Activated naive CD8-positive, alpha-beta T cell treated with anti-CD3 and anti-CD28 coated beads, Interleukin-2, amount 10 ng/mL, durations not matched to agents 7 days and 5 days (primary cell): ENCODE results near the gene AFF1. TPM values are rescaled to one million over a fixed set of nuclear protein-coding genes. Genes with fewer than 3 reads are reported as not detected.
"Not testable (repeated sequence)": the region's sequence is repeated elsewhere in the genome, so short reads cannot be mapped to it uniquely, and the experiment has no call there.

Source experiments
- ATAC-seq: fragments of 150-1000 bp; cut with Tn5 transposase; one replicate; pipeline ENCODE4 v1.10.0; 2021; ENCODE audit warnings: low read depth, moderate library complexity
- POLR2A ChIA-PET: fragments of 350-600 bp; sonication (Branson Sonifier 250); formaldehyde crosslinking; loops from one replicate; lab custom pipeline; 2021; ENCODE audit warnings: antibody characterized with exemption; lab: Charles Lee
- DNase-seq: peaks from one replicate; pipeline ENCODE4 v3.0.0; 2021
- H3K27ac Mint-ChIP-seq: one replicate; pipeline ENCODE4 v1.8.0; 2022; ENCODE audit warnings: mild to moderate bottlenecking, mixed read lengths
- H3K27me3 Mint-ChIP-seq: one replicate; pipeline ENCODE4 v1.8.0; 2022; ENCODE audit warnings: mild to moderate bottlenecking, moderate library complexity, mixed read lengths
- H3K36me3 Mint-ChIP-seq: one replicate; pipeline ENCODE4 v1.8.0; 2021; ENCODE audit warnings: mild to moderate bottlenecking, mixed read lengths
- H3K4me1 Mint-ChIP-seq: one replicate; pipeline ENCODE4 v1.8.0; 2021; ENCODE audit warnings: mixed read lengths
- H3K4me3 Mint-ChIP-seq: one replicate; pipeline ENCODE4 v1.8.0; 2022; ENCODE audit warnings: mild to moderate bottlenecking, moderate library complexity, mixed read lengths
- H3K9me3 Mint-ChIP-seq: one replicate; pipeline ENCODE4 v1.8.0; 2021; ENCODE audit warnings: mixed read lengths
- total RNA-seq, 2 experiments: library from RNA; stranded (reverse); gene quantifications; one replicate each; pipeline ENCODE4 v1.2.3, GENCODE V29; 2021

Gene AFF1
- total RNA-seq, 2 experiments from 2014 or later, result 57.1 to 62.5 TPM

DNA sequence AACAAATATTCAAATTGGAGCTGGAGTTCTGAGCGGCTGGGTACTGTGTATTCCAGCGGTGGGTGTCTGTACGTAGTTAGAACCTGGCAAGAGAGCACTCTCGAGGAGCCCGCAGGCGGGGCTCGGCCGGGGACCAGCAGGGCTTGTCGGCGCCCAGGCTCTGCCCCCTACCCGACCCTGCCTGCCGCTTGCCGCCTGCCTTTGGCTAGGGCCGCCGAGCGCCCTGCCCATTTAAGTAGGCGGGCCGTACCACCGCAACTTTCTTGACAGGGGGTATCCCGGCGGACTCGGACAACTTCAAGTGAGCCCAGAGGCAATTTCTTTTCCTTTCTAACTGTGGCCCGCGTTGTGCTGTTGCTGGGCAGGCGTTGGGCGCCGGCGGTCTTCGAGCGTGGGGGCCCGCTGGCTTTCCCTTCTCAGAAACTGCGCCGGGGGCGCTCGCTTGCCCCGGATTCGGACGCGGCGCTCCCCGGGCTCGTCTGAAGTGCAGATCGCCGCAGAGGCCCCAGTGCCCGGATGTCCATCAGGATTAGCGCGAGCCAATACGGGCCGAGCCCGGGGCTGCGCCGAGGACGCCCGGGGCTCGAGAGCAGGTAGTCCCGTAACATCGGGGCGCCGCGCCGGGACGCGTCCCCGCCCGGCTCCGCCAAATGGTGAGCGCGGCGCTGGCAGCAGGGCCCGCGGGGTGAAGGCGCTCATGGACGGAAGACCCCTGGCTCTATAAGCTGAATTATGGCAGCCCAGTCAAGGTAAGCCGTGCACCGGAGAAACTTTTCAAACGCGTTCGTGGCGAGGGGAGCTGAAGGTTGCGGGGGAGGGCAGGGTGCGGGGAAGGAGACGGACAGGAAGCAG, 72.1 kb downstream of the AFF1 start:
- peak overlapping the region; percentile 98 for H3K27ac Mint-ChIP-seq
- H3K4me1 Mint-ChIP-seq, result peaks cover 30% of the 10 kb centered on the region
- H3K4me3 Mint-ChIP-seq, result peak overlapping the region; percentile 97
- POLR2A ChIA-PET, result interaction anchor here (0.7 to 3.6 kb wide), 21 partner anchors 8 to 1277 kb away, joined by 3 to 111 read pairs (median 5); partner anchors contain the start of genes AFF1, HSD17B11, KLHL8 and PPM1K
- H3K9me3 Mint-ChIP-seq, result no peaks in the 10 kb centered on the region
- H3K27me3 Mint-ChIP-seq, result no peaks in the 10 kb centered on the region
- peak; percentile 93 for DNase-seq
- H3K36me3 Mint-ChIP-seq, result peaks cover 6% of the 10 kb centered on the region
- peak; percentile 87 for ATAC-seq

DNA sequence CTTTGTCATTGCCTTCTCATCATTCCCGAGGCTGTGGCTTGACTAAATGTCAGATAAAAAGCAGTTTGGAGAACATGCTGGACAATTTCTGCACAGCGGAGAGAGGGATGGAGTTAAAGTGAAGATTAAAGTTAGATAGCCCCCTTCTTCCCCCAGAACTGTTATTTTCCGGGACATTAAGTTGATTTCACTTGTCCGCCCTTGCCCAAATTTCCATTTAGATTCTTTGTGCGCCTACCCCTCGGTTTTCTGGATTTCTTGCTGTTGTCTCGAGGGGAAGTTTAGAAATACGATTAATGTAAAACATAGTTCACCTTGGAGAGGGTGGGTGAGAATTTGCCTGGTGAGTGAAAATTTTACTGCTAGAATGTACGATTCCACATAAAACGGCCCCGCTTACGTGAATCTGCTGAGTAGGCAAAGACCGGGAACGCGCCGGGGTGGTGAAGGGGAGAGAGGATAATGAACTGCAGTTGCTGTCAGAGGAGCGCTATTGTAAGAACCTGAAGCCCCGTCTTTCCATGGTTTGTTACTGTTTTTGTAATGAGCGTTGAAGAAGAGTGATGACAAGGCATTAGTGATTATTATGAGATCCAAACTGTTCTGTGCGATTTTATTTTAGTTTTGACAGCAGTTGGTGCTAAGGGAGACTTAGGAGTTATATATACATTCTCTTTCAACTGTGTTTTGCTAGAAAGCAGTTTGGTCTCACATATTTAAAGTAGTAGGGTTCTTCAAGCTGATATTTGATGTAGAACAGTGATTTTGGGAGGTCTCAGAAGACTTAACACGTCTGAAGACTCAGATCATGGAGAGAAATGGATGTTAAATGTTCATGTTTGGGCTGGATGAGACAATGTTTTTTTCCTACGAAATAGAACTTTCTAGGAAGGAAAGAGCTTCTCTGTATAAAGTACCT, 73.0 kb downstream of the AFF1 start:
- POLR2A ChIA-PET, result interaction anchor here (1.5 to 3.6 kb wide), 10 partner anchors 28 to 212 kb away, joined by 4 to 111 read pairs (median 7); partner anchors contain the start of genes AFF1 and KLHL8
- ATAC-seq (no peak), DNase-seq (peak; percentile 39)
- peak overlapping the region; percentile 97 for H3K4me3 Mint-ChIP-seq
- H3K4me1 Mint-ChIP-seq, result peaks cover 37% of the 10 kb centered on the region
- peaks cover 6% of the 10 kb centered on the region for H3K36me3 Mint-ChIP-seq
- peak overlapping the region; percentile 98 for H3K27ac Mint-ChIP-seq
- H3K9me3 Mint-ChIP-seq, result no peaks in the 10 kb centered on the region
- no peaks in the 10 kb centered on the region for H3K27me3 Mint-ChIP-seq

DNA sequence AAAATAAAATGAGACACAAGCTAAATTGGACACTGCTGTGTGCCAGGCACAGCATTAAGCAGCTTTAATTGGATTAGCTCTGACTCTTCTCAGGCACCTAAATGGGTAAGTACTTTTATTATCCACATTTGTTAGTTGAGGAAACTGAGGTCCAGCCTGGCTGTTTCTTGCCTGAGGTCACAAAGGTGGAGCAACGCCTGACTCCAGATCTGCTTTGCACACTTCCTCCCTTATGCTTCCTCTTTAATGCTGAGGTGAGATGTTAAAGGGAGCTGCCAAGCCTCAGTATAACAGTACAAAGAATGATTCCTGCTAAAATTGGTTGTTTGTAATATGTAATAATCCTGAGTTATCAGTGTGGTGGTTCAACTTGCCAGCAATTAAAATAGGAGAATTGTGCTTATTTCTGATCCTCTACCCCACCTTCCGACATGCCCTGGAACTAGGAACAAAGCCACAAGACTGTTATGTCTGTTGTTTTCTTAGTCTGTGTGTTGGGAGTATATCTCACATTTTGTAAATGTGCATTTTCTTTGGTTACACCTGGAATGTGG, 74.4 kb downstream of the AFF1 start:
- peaks cover 2% of the 10 kb centered on the region for H3K36me3 Mint-ChIP-seq
- peak overlapping the region; percentile 77 for H3K4me3 Mint-ChIP-seq
- peaks cover 45% of the 10 kb centered on the region for H3K4me1 Mint-ChIP-seq
- H3K27me3 Mint-ChIP-seq, result no peaks in the 10 kb centered on the region
- ATAC-seq (no peak), DNase-seq (no peak)
- H3K27ac Mint-ChIP-seq, result peak overlapping the region; percentile 70
- no peaks in the 10 kb centered on the region for H3K9me3 Mint-ChIP-seq
- POLR2A ChIA-PET, result interaction anchor here (1.8 to 2.0 kb wide), 2 partner anchors 73 to 74 kb away, joined by 7 to 9 read pairs; partner anchors contain the start of gene AFF1

DNA sequence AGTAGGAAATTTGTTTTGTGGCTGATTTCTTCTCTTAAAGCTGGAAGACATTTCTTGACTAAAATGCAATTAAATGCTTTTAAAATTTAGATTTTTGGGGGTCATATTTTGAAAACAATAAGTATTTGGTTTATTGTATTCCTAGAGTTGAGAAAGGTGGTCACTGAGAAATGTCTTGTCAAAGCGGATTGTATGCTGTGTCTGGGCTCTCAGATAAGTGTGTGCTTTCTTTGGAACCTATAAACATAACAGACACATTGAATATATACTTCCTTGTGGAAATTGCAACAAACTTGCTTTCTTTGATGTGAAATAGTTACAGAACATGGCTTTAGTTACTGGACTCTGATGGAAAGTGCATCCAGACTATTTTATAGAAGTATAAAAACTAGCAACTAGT, 75.4 kb downstream of the AFF1 start:
- Mint-ChIP-seq H3K4me3 (no peak overlapping the region), H3K36me3 (peaks cover 2% of the 10 kb centered on the region), H3K27me3 (no peaks in the 10 kb centered on the region), H3K27ac (no peak overlapping the region), H3K4me1 (peaks cover 49% of the 10 kb centered on the region), H3K9me3 (no peaks in the 10 kb centered on the region)
- no peak for ATAC-seq
- POLR2A ChIA-PET, result no interaction called here
- no peak for DNase-seq

DNA sequence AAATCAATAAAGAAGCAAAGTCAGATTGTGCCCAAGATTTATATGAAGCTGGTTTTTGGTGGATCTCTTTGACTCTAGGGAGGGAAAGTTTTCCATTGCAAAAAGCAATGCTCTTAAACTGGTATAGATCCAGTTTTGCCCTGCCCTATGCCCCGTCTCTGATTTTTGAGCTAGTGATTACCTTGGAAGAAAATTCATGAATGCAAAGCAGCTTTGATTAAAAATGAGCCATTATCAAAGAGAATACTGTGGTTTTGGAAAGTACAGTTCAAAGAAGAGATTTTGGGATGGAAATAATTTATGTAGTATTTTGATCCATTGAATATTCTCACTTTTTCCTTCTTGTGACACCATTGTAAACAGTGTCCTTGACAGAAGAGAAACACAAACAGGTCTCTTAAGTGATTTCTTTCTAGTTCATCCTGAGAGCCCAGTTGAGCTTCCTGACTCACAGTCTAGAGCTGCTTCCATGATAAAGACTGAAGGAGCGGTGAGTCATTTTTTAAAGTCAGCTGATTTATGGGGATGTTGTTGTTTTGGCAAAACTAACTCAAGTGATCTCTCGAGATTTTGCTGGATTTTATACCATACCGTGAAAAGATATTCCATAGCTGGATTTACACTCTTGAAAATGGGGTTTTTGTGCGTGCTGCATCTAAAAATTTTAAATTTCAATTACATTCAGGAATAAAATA, 76.7 kb downstream of the AFF1 start:
- POLR2A ChIA-PET, result interaction anchor here (0.6 to 1.2 kb wide), 4 partner anchors 77 to 572 kb away, joined by 3 to 5 read pairs (median 4); partner anchors contain the start of gene AFF1
- Mint-ChIP-seq H3K4me1 (peaks cover 51% of the 10 kb centered on the region), H3K9me3 (no peaks in the 10 kb centered on the region), H3K4me3 (no peak overlapping the region), H3K27ac (no peak overlapping the region), H3K27me3 (no peaks in the 10 kb centered on the region), H3K36me3 (peaks cover 2% of the 10 kb centered on the region)
- ATAC-seq (no peak), DNase-seq (no peak)

DNA sequence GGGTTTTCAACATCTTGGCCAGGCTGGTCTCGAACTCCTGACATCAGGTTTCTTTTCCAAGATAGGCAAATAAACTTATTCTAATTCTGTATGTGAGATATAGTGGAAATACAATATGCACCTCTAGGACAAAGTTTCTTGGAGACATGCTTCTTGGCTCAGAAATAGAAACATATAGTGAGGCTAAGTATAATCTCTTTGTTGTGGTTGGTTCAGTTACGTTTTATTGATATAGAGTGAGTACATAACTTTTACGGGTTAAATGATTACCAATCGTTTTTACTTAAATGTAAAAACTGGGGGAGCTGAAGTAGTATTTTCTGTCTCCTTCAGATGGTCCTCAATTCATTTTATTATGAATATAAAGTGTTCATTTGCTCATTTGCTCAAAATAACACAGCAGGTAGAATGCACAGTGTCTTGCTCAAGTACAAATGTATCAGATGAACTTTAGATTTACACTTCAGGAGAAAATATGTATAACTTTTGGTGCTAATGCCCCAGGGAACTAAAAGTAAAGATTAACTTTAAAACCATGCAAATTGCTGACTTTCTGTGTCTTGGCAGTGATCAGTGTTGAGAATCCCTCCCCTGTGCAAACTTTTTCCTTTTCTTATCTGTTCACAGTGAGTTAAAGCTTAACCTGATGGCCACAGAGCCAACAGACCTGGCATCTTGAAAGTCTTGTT, 77.6 kb downstream of the AFF1 start:
- Mint-ChIP-seq H3K27ac (no peak overlapping the region), H3K9me3 (no peaks in the 10 kb centered on the region), H3K36me3 (peaks cover 2% of the 10 kb centered on the region), H3K4me1 (peaks cover 51% of the 10 kb centered on the region), H3K27me3 (no peaks in the 10 kb centered on the region), H3K4me3 (peak overlapping the region; percentile 21)
- ATAC-seq, result no peak
- no peak for DNase-seq
- POLR2A ChIA-PET, result interaction anchor here (0.6 to 1.2 kb wide), 2 partner anchors 78 to 89 kb away, joined by 4 to 5 read pairs; partner anchors contain the start of gene AFF1

DNA sequence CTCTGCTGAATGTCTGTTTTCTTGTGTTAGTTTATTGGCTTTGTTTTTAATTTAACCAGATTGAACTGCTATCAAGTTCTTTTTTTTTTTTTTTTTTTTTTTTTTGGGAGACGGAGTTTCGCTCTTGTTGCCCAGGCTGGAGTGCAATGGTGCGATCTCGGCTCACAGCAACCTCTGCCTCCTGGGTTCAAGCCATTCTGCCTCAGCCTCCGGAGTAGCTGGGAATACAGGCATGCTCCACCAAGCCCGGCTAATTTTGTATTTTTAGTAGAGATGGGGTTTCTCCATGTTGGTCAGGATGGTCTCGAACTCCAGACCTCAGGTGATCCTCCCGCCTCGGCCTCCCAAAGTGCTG, 78.1 kb downstream of the AFF1 start:
- ATAC-seq, H3K9me3 Mint-ChIP-seq, H3K27me3 Mint-ChIP-seq, H3K27ac Mint-ChIP-seq, POLR2A ChIA-PET, DNase-seq, H3K4me3 Mint-ChIP-seq, H3K36me3 Mint-ChIP-seq: not testable (repeated sequence)
- peaks cover 53% of the 10 kb centered on the region for H3K4me1 Mint-ChIP-seq

DNA sequence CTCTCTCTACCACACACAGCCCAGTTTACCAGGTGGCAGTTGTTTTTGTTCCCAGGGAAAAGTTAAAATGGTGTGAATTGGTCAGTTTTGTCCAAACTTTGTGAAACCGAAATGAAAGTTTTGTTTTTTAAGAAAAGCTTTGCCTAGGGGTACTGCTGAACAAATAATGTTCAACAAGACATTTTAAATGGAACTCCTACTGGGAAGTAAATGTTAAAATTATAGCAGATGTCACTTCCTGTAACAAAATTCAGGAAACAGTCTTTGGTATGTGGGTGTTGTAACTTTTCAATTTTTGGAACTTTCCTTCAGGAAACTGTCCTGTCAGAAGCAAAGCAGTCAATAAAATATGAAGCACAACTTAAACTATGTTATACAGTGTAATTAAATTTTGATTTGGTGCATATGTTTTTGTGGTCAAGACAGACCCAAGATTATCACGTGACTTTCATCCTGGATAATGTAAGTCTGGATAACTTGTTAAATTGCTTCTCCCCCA, 79.5 kb downstream of the AFF1 start:
- Mint-ChIP-seq H3K4me3 (peak overlapping the region; percentile 67), H3K9me3 (no peaks in the 10 kb centered on the region), H3K4me1 (peaks cover 58% of the 10 kb centered on the region), H3K27me3 (no peaks in the 10 kb centered on the region), H3K27ac (no peak overlapping the region), H3K36me3 (peaks cover 4% of the 10 kb centered on the region)
- DNase-seq (no peak), ATAC-seq (no peak)
- POLR2A ChIA-PET, result interaction anchor here (1.0 to 1.5 kb wide), 2 partner anchors 8 to 79 kb away, joined by 4 to 5 read pairs; partner anchors contain the start of gene AFF1

DNA sequence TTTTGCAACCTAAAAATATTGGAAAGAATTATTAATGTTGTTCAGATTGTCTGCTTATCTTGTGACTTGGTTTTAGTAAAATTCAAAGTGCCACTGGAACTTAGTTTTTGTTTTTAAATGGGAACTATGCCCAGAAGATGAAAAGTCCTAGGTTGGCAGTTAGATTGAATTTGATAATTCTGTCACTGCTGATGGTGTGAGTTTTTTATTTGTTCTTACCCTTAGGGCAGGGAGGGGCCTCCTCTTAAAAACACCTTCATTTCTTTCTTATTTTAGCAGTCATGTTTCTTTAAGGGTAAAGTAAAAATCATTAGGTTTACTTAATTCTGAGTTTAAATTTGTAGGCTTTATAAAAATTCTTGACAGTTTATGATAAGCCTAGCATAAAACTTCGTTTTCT, 80.6 kb downstream of the AFF1 start:
- POLR2A ChIA-PET, result interaction anchor here (1.0 to 1.5 kb wide), 2 partner anchors 9 to 80 kb away, joined by 4 to 5 read pairs; partner anchors contain the start of gene AFF1

DNA sequence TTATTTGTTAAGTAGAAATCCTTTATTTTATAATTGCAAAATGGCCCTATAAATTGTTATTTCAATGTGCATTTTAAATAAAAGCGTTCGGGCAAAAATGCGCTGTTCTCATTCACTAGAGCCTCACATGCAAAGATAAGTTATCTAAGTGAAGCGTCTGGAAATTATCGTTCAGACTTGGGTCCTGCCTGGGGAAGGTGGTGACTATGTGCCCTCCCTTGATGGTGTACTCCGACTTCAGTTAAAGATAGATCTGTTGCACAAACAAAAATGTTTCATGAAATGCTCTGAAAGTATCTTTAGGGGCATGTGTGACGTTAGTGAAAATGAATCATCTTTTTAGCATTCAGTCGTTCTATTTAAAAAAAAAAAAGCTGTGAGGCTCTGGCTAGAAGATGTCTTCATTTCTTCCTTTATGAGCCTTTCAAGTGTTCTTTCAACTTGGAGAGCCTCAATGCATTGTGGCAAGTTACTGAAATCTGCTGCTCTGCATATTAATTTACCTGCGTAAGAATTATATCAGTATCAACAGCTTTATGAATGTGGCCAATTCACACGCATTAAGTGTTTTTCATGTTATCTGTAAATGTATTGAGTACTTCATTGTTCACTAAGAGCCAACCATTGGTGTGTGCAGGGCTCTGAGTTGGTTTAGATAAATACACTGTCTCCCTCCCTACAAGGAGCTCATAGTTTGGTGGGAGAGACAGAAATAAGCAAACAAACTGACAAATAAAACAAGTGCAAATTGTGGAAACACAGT, 83.0 kb downstream of the AFF1 start:
- Mint-ChIP-seq H3K4me3 (peak overlapping the region; percentile 4), H3K27me3 (no peaks in the 10 kb centered on the region), H3K27ac (no peak overlapping the region), H3K36me3 (peaks cover 8% of the 10 kb centered on the region), H3K9me3 (no peaks in the 10 kb centered on the region), H3K4me1 (peaks cover 52% of the 10 kb centered on the region)
- ATAC-seq (no peak), DNase-seq (no peak)
- POLR2A ChIA-PET, result interaction anchor here (0.6 kb wide), 1 partner anchor 25 kb away, joined by 3 read pairs; no protein-coding TSS in a partner anchor

More for the DNA sequence above, 80.6 kb downstream of the AFF1 start:
- Mint-ChIP-seq H3K27ac (no peak overlapping the region), H3K27me3 (no peaks in the 10 kb centered on the region), H3K36me3 (peaks cover 7% of the 10 kb centered on the region), H3K4me3 (no peak overlapping the region), H3K9me3 (no peaks in the 10 kb centered on the region), H3K4me1 (peaks cover 57% of the 10 kb centered on the region)
- no peak for DNase-seq
- ATAC-seq, result no peak

DNA sequence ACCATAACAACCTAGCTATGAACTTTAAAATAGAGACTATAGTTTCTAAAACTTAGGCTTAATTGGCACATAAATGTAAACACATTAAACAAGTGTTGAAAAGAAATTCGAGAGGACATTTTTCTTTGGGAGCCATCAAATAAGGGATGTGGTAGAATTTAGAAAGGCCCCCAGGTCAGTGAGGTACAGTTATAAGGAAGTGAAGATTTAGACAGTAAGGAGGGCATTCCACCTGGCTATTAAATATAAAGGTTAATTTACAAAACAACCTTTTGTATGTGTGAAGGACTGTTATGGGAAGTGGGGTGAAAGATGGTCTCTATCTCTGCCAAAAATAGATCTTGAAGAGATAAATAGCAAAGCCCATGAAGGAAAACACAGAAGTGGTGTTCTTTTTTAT, 83.9 kb downstream of the AFF1 start:
- no peaks in the 10 kb centered on the region for H3K9me3 Mint-ChIP-seq

More for the DNA sequence above, 83.9 kb downstream of the AFF1 start:
- DNase-seq (no peak), ATAC-seq (no peak)
- POLR2A ChIA-PET, result interaction anchor here (0.6 kb wide), 1 partner anchor 46 kb away, joined by 3 read pairs; no protein-coding TSS in a partner anchor
- H3K27me3 Mint-ChIP-seq, result no peaks in the 10 kb centered on the region
- no peak overlapping the region for H3K4me3 Mint-ChIP-seq
- peaks cover 8% of the 10 kb centered on the region for H3K36me3 Mint-ChIP-seq
- H3K4me1 Mint-ChIP-seq, result peaks cover 47% of the 10 kb centered on the region
- H3K27ac Mint-ChIP-seq, result no peak overlapping the region
